H9 (cell line): Measurements from ENCODE around the gene XXYLT1. TPM values are rescaled to one million over a fixed set of nuclear protein-coding genes. Genes with fewer than 3 reads are reported as not detected.
A peak's percentile ranks its signal among the peaks of the same experiment; 100 is the strongest.

Source experiments
- DNase-seq: peaks from one replicate; pipeline ENCODE4 v3.0.0-alpha.2; 2017
- H2AFZ ChIP-seq: one replicate; pipeline ENCODE4 v1.6.1; 2013; ENCODE audit warnings: mild to moderate bottlenecking, low read length, control low read depth, moderate library complexity
- H2AK5ac ChIP-seq: 2 replicates; pipeline ENCODE4 v1.6.1; 2013; ENCODE audit warnings: low read length, control low read depth, mixed read lengths; ENCODE audit not compliant: insufficient read length
- H2BK120ac ChIP-seq: one replicate; pipeline ENCODE4 v1.6.1; 2013; ENCODE audit warnings: low read depth, mild to moderate bottlenecking, low read length, control low read depth, inconsistent platforms; ENCODE audit not compliant: poor library complexity, severe bottlenecking
- H2BK12ac ChIP-seq: 2 replicates; pipeline ENCODE4 v1.6.1; 2013; ENCODE audit warnings: low read length, control low read depth, mixed read lengths, low read depth; ENCODE audit not compliant: insufficient read length
- H2BK15ac ChIP-seq: 2 replicates; pipeline ENCODE4 v1.6.1; 2013; ENCODE audit warnings: low read depth, low read length, control low read depth
- H2BK20ac ChIP-seq: one replicate; pipeline ENCODE4 v1.6.1; 2013; ENCODE audit warnings: low read depth, mild to moderate bottlenecking, low read length, control low read depth, inconsistent platforms; ENCODE audit not compliant: poor library complexity, severe bottlenecking
- H2BK5ac ChIP-seq: 2 replicates; pipeline ENCODE4 v1.6.1; 2013; ENCODE audit warnings: low read length, control low read depth, mixed read lengths; ENCODE audit not compliant: insufficient read length
- H3K14ac ChIP-seq: 2 replicates; pipeline ENCODE4 v1.6.1; 2013; ENCODE audit warnings: low read length, control low read depth; ENCODE audit not compliant: insufficient read depth
- H3K18ac ChIP-seq: 2 replicates; pipeline ENCODE4 v1.6.1; 2013; ENCODE audit warnings: low read depth, mild to moderate bottlenecking, mixed read lengths, low read length, control low read depth; ENCODE audit not compliant: insufficient read length
- H3K23ac ChIP-seq: 2 replicates; pipeline ENCODE4 v1.6.1; 2013; ENCODE audit warnings: low read length, control low read depth, mixed read lengths, low read depth; ENCODE audit not compliant: insufficient read length
- H3K23me2 ChIP-seq: 2 replicates; pipeline ENCODE4 v1.6.1; 2013; ENCODE audit warnings: low read depth, mild to moderate bottlenecking, mixed read lengths, low read length, control low read depth; ENCODE audit not compliant: insufficient read length, poor library complexity, severe bottlenecking
- H3K27ac ChIP-seq: 2 replicates; pipeline ENCODE4 v1.5.1; 2013; ENCODE audit warnings: low read length, control low read depth, mixed read lengths, low read depth; ENCODE audit not compliant: insufficient read length
- H3K27me3 ChIP-seq: 2 replicates; pipeline ENCODE4 v1.6.1; 2013; ENCODE audit warnings: low read length, control low read depth, inconsistent platforms; ENCODE audit not compliant: insufficient read depth
- H3K4ac ChIP-seq: 2 replicates; pipeline ENCODE4 v1.6.1; 2013; ENCODE audit warnings: low read depth, mild to moderate bottlenecking, control low read depth, inconsistent platforms, low read length, moderate library complexity
- H3K4me1 ChIP-seq: 2 replicates; pipeline ENCODE4 v1.6.1; 2013; ENCODE audit warnings: low read length, control low read depth, inconsistent platforms; ENCODE audit not compliant: insufficient read depth
- H3K4me2 ChIP-seq: 2 replicates; pipeline ENCODE4 v1.6.1; 2013; ENCODE audit warnings: low read length, control low read depth, mixed read lengths; ENCODE audit not compliant: insufficient read length, insufficient read depth
- H3K56ac ChIP-seq: 2 replicates; pipeline ENCODE4 v1.6.1; 2013; ENCODE audit warnings: low read depth, mild to moderate bottlenecking, mixed read lengths, low read length, control low read depth; ENCODE audit not compliant: insufficient read length
- H3K79me1 ChIP-seq: 2 replicates; pipeline ENCODE4 v1.6.1; 2013; ENCODE audit warnings: low read depth, mild to moderate bottlenecking, moderate library complexity, low read length, control low read depth, inconsistent platforms; ENCODE audit not compliant: insufficient read depth, poor library complexity, severe bottlenecking
- H3K79me2 ChIP-seq: 2 replicates; pipeline ENCODE4 v1.6.1; 2013; ENCODE audit warnings: low read length, control low read depth, inconsistent platforms; ENCODE audit not compliant: insufficient read depth
- H3K9ac ChIP-seq: 2 replicates; pipeline ENCODE4 v1.6.1; 2013; ENCODE audit warnings: low read length, control low read depth, mixed read lengths; ENCODE audit not compliant: insufficient read length; ENCODE audit errors: extremely low read depth
- H3K9me3 ChIP-seq: one replicate; pipeline ENCODE4 v1.6.1; 2013; ENCODE audit warnings: low read depth, low read length, inconsistent platforms; ENCODE audit not compliant: control insufficient read depth
- H3T11ph ChIP-seq: one replicate; pipeline ENCODE4 v1.6.1; 2013; ENCODE audit warnings: mild to moderate bottlenecking, low read length, control low read depth, inconsistent platforms
- H4K20me1 ChIP-seq: one replicate; pipeline ENCODE4 v1.6.1; 2013; ENCODE audit not compliant: control insufficient read depth, insufficient read length, insufficient read depth
- H4K5ac ChIP-seq: 2 replicates; pipeline ENCODE4 v1.6.1; 2013; ENCODE audit warnings: low read depth, mild to moderate bottlenecking, mixed read lengths, low read length, control low read depth; ENCODE audit not compliant: insufficient read length
- H4K8ac ChIP-seq: replicated peaks from 2 replicates; pipeline ENCODE4 v1.6.1; 2013; ENCODE audit warnings: low read length, control low read depth, mixed read lengths, low read depth; ENCODE audit not compliant: insufficient read length
- H4K91ac ChIP-seq: 2 replicates; pipeline ENCODE4 v1.6.1; 2013; ENCODE audit warnings: low read depth, mild to moderate bottlenecking, moderate library complexity, mixed read lengths, low read length, control low read depth; ENCODE audit not compliant: insufficient read length
- H3K27ac Mint-ChIP-seq, 3 experiments: 2 replicates in 2 of 3; 3 replicates in 1 of 3; pipeline ENCODE4 v1.8.0; 2020 to 2021; ENCODE audit warnings: mixed read lengths in 3 of 3, mild to moderate bottlenecking in 1 of 3, moderate library complexity in 1 of 3
- H3K27me3 Mint-ChIP-seq: 2 replicates; pipeline ENCODE4 v1.8.0; 2021; ENCODE audit warnings: low read depth, mild to moderate bottlenecking, moderate library complexity, mixed read lengths
- H3K36me3 Mint-ChIP-seq, 3 experiments: 2 replicates in 2 of 3; 3 replicates in 1 of 3; pipeline ENCODE4 v1.8.0; 2020 to 2021; ENCODE audit warnings: low read depth in 3 of 3, mixed read lengths in 3 of 3; ENCODE audit not compliant: insufficient read depth in 1 of 3
- H3K4me1 Mint-ChIP-seq, 2 experiments: 2 replicates each; pipeline ENCODE4 v1.8.0; 2020; ENCODE audit warnings: mixed read lengths in 2 of 2
- H3K4me3 Mint-ChIP-seq, 2 experiments: 2 replicates in 1 of 2; 3 replicates in 1 of 2; pipeline ENCODE4 v1.8.0; 2020 to 2021; ENCODE audit warnings: mild to moderate bottlenecking in 2 of 2, mixed read lengths in 2 of 2, moderate library complexity in 1 of 2
- H3K9me3 Mint-ChIP-seq, 2 experiments: 2 replicates in 1 of 2; 3 replicates in 1 of 2; pipeline ENCODE4 v1.8.0; 2020; ENCODE audit warnings: mild to moderate bottlenecking in 2 of 2, mixed read lengths in 2 of 2, moderate library complexity in 1 of 2
- CTCF ChIP-seq: fragments of 200-600 bp; sonication (generic); conservative IDR thresholded peaks from 3 replicates; pipeline ENCODE4 v1.8.0; 2021; ENCODE audit warnings: antibody characterized with exemption, mild to moderate bottlenecking
- WGBS: extraction: QIAGEN DNeasy Blood & Tissue Kit; methylation state at CpG from one replicate; pipeline ENCODE4 v1.1.7; 2013; ENCODE audit warnings: missing lambda C conversion rate, low lambda C conversion rate, mixed read lengths; ENCODE audit not compliant: insufficient read length; ENCODE audit errors: extremely low coverage; 5-methylcytosine and 5-hydroxymethylcytosine counted together
- total RNA-seq: library from RNA; stranded (reverse); gene quantifications from 2 replicates; pipeline ENCODE4 v1.2.1, GENCODE V29; 2021

The XXYLT1 gene
- total RNA-seq, 1 experiment from 2014 or later: 22.7 TPM

GRCh38 chr3:195045481-195046210 is 225.3 kb downstream of the XXYLT1 start:
- Histone ChIP-seq H3K23me2 (no peaks in the 10 kb centered on the region), H3T11ph (no peak overlapping the region), H3K23ac (no peak overlapping the region), H2BK120ac (no peak overlapping the region), H2BK5ac (no peak overlapping the region), H3K9me3 (no peaks in the 10 kb centered on the region), H2AK5ac (no peak overlapping the region), H3K9ac (no peak overlapping the region), H3K79me2 (no peaks in the 10 kb centered on the region), H3K4me1 (no peaks in the 10 kb centered on the region; the same call in 1 of the 2 replicates), H2BK12ac (no peak overlapping the region), H3K79me1 (no peaks in the 10 kb centered on the region), H3K14ac (no peak overlapping the region; the same call in 1 of the 2 replicates), H2BK20ac (no peak overlapping the region), H4K20me1 (no peaks in the 10 kb centered on the region), H2AFZ (no peak overlapping the region), H3K4me2 (no peak overlapping the region), H3K4ac (no peak overlapping the region), H4K91ac (no peak overlapping the region), H4K8ac (no peak overlapping the region), H3K56ac (no peak overlapping the region), H3K18ac (no peak overlapping the region), H3K27me3 (no peaks in the 10 kb centered on the region), H2BK15ac (no peak overlapping the region), H4K5ac (no peak overlapping the region), H3K27ac (no peak overlapping the region)
- no peak for TF ChIP-seq CTCF
- H3K27me3 Mint-ChIP-seq: peaks cover 1% of the 10 kb centered on the region; the same call in 1 of the 2 replicates
- H3K27ac Mint-ChIP-seq: no peak overlapping the region; a peak in 1 of 7 replicates
- DNase-seq: peak; percentile 33
- no CpG with 5 or more reads among the region's 17 CpGs for WGBS
- no peak overlapping the region for H3K4me3 Mint-ChIP-seq
- no peaks in the 10 kb centered on the region for H3K9me3 Mint-ChIP-seq
- no peaks in the 10 kb centered on the region for H3K36me3 Mint-ChIP-seq
- peaks cover 21 to 37% of the 10 kb centered on the region in 2 experiments for H3K4me1 Mint-ChIP-seq
